Fibroblast of lung (primary cell): ENCODE measurements around the gene LTBP2. TPM values are rescaled to one million over a fixed set of nuclear protein-coding genes. Genes with fewer than 3 reads are reported as not detected.

Experiments
- DNase-seq, 2 donors: peaks; one replicate each; pipeline versions ENCODE4 v3.0.0 to v3.0.0-alpha.2; 2010; ENCODE audit warnings: low read depth in 2 of 2
- H2AFZ ChIP-seq: 2 replicates; pipeline ENCODE4 v1.5.1; 2012; ENCODE audit warnings: low read length, control low read depth, inconsistent platforms
- H3K27ac ChIP-seq: 2 replicates; pipeline ENCODE4 v1.5.1; 2011; ENCODE audit warnings: low read length, control low read depth; ENCODE audit not compliant: insufficient read depth
- H3K27me3 ChIP-seq: 2 replicates; pipeline ENCODE4 v1.5.1; 2011; ENCODE audit warnings: mild to moderate bottlenecking, low read length; ENCODE audit not compliant: control insufficient read depth, insufficient read depth
- H3K36me3 ChIP-seq: 2 replicates; pipeline ENCODE4 v1.5.1; 2011; ENCODE audit warnings: low read length; ENCODE audit not compliant: control insufficient read depth, insufficient read depth
- H3K4me1 ChIP-seq: 2 replicates; pipeline ENCODE4 v1.5.1; 2011; ENCODE audit warnings: low read length; ENCODE audit not compliant: control insufficient read depth, insufficient read depth; ENCODE audit errors: extremely low read depth
- H3K4me2 ChIP-seq: 2 replicates; pipeline ENCODE4 v1.5.1; 2011; ENCODE audit warnings: low read length, control low read depth; ENCODE audit not compliant: insufficient read depth; ENCODE audit errors: extremely low read depth
- H3K4me3 ChIP-seq, 4 experiments: fragments of 200-600 bp in 1 of 4; sonication (generic) in 1 of 4; replicated peaks in 1 of 4; 2 replicates each; pipeline ENCODE4 v1.5.1; 2011 to 2016; ENCODE audit warnings: low read length in 4 of 4, low read depth in 3 of 4, mild to moderate bottlenecking in 3 of 4, control low read depth in 2 of 4, inconsistent platforms in 1 of 4, mixed read lengths in 1 of 4; ENCODE audit not compliant: insufficient read depth in 1 of 4; ENCODE audit errors: control extremely low read depth in 1 of 4
- H3K79me2 ChIP-seq: 2 replicates; pipeline ENCODE4 v1.5.1; 2012; ENCODE audit warnings: mild to moderate bottlenecking, low read length, inconsistent platforms; ENCODE audit not compliant: control insufficient read depth, insufficient read depth
- H3K9ac ChIP-seq: 2 replicates; pipeline ENCODE4 v1.5.1; 2011; ENCODE audit warnings: mild to moderate bottlenecking, low read length, control low read depth; ENCODE audit not compliant: insufficient read depth
- H3K9me3 ChIP-seq: 2 replicates; pipeline ENCODE4 v1.5.1; 2012; ENCODE audit warnings: low read depth, low read length; ENCODE audit not compliant: control insufficient read depth, insufficient read depth
- H4K20me1 ChIP-seq: 2 replicates; pipeline ENCODE4 v1.5.1; 2011; ENCODE audit warnings: low read length; ENCODE audit not compliant: control insufficient read depth, insufficient read depth; ENCODE audit errors: extremely low read depth
- CTCF ChIP-seq, 2 donors: IDR thresholded peaks in 1 of 2; conservative IDR thresholded peaks in 1 of 2; 1 replicate in 1 of 2; 2 replicates in 1 of 2; pipeline ENCODE4 v1.5.1; 2011 to 2012; ENCODE audit warnings: low read length in 2 of 2, control low read depth in 1 of 2, inconsistent platforms in 1 of 2, low read depth in 1 of 2, mild to moderate bottlenecking in 1 of 2
- EZH2 ChIP-seq: IDR thresholded peaks from 2 replicates; pipeline ENCODE4 v1.5.1; 2012; ENCODE audit warnings: low read length, control low read depth, mild to moderate bottlenecking; ENCODE audit errors: missing control alignments
- polyA plus RNA-seq, 2 donors: library from polyadenylated mRNA; depleted of rRNA in 1 of 2; stranded (reverse) in 1 of 2; unstranded in 1 of 2; fragments of >200 nt; gene quantifications; 2 replicates each; pipeline ENCODE4 v1.2.1, GENCODE V29; 2011 to 2012; ENCODE audit warnings: missing spikeins in 1 of 2
- total RNA-seq: library from RNA; depleted of rRNA; stranded (reverse); fragments of >200 nt; gene quantifications from 2 replicates; pipeline ENCODE4 v1.2.1, GENCODE V29; 2014

LTBP2 gene
- total and polyA plus RNA-seq, 2 donors (not counting 1 experiment from before 2014, with no cell fraction given), result 108 to 514 TPM

- Histone ChIP-seq H2AFZ (no peak overlapping the region), H3K9ac (no peak overlapping the region), H3K79me2 (peaks cover 60% of the 10 kb centered on the region), H3K4me1 (peaks cover 62% of the 10 kb centered on the region), H3K27ac (peak overlapping the region; percentile 53), H3K4me2 (no peak overlapping the region), H3K9me3 (no peaks in the 10 kb centered on the region), H3K36me3 (peaks cover 6% of the 10 kb centered on the region), H4K20me1 (no peaks in the 10 kb centered on the region), H3K4me3 (no peak overlapping the region), H3K27me3 (no peaks in the 10 kb centered on the region)
- no peak for DNase-seq
- TF ChIP-seq CTCF (conservative IDR thresholded peaks at IDR 0.05 in 1 of 2, IDR thresholded peaks at IDR 0.05 in 1 of 2; ENCODE audit: low read depth in 1 of 2, low read length in 2 of 2) (no peak), EZH2 (no peak)
These were observed 44.2 kb downstream of the LTBP2 start for GRCh38 chr14:74567646-74568379.

- no peaks in the 10 kb centered on the region for H3K9me3 ChIP-seq
- H3K79me2 ChIP-seq, result peaks cover 63% of the 10 kb centered on the region
- no peak overlapping the region for H3K4me3 ChIP-seq
- H3K4me2 ChIP-seq, result no peak overlapping the region
- peak overlapping the region; percentile 53 for H3K27ac ChIP-seq
- H3K36me3 ChIP-seq, result peaks cover 6% of the 10 kb centered on the region
- H3K4me1 ChIP-seq, result peaks cover 59% of the 10 kb centered on the region
- no peak overlapping the region for H2AFZ ChIP-seq
- no peak for TF ChIP-seq EZH2
- no peak for TF ChIP-seq CTCF (conservative IDR thresholded peaks at IDR 0.05 in 1 of 2, IDR thresholded peaks at IDR 0.05 in 1 of 2; ENCODE audit: low read depth in 1 of 2, low read length in 2 of 2)
- H3K27me3 ChIP-seq, result no peaks in the 10 kb centered on the region
- H4K20me1 ChIP-seq, result no peaks in the 10 kb centered on the region
- peak overlapping the region; percentile 32 for H3K9ac ChIP-seq
- DNase-seq, result no peak
These were observed 44.8 kb downstream of the LTBP2 start for GRCh38 chr14:74567219-74567618.

- H3K27me3 ChIP-seq, result no peaks in the 10 kb centered on the region
- TF ChIP-seq CTCF (conservative IDR thresholded peaks at IDR 0.05 in 1 of 2, IDR thresholded peaks at IDR 0.05 in 1 of 2; ENCODE audit: low read depth in 1 of 2, low read length in 2 of 2) (no peak), EZH2 (no peak)
- peak overlapping the region; percentile 53 for H3K27ac ChIP-seq
- H3K79me2 ChIP-seq, result peaks cover 68% of the 10 kb centered on the region
- no peak overlapping the region for H3K4me3 ChIP-seq
- no peak overlapping the region for H3K4me2 ChIP-seq
- H3K36me3 ChIP-seq, result peaks cover 6% of the 10 kb centered on the region
- no peaks in the 10 kb centered on the region for H4K20me1 ChIP-seq
- no peaks in the 10 kb centered on the region for H3K9me3 ChIP-seq
- H3K9ac ChIP-seq, result peak overlapping the region; percentile 32
- peaks cover 58% of the 10 kb centered on the region for H3K4me1 ChIP-seq
- DNase-seq, result peak in 1 of 2 donors; percentile 23
- H2AFZ ChIP-seq, result no peak overlapping the region
These were observed 45.6 kb downstream of the LTBP2 start for GRCh38 chr14:74566174-74567141.
